Measurements from ENCODE around the gene RSPH10B.
"Not testable (repeated sequence)": the region's sequence is repeated elsewhere in the genome, so short reads cannot be mapped to it uniquely, and the experiment has no call there.

Gene RSPH10B

GRCh38 chr7:5970347-5970911 lies at the start of gene RSPH10B:
Gene RSPH10B (minus strand): TSS chr7:5970689. CDS start chr7:5967116, 3,573 bp downstream.
- DNase-seq (ENCODE audit: low read depth) = not testable (repeated sequence)

- DNase-seq (ENCODE audit: low read depth) = no peak
Observed at GRCh38 chr7:6016653-6016966, 46.1 kb upstream of the RSPH10B start.

- DNase-seq (ENCODE audit: low read depth) = no peak
Observed at GRCh38 chr7:6015917-6016652, 45.6 kb upstream of the RSPH10B start.

- no peak for DNase-seq (ENCODE audit: low read depth)
Observed at GRCh38 chr7:6012355-6013104, 42.0 kb upstream of the RSPH10B start.

- no peak for DNase-seq (ENCODE audit: low read depth)
Observed at GRCh38 chr7:6011541-6011940, 41.1 kb upstream of the RSPH10B start.

- DNase-seq (ENCODE audit: low read depth) = not testable (repeated sequence)
Observed at GRCh38 chr7:6010370-6010769, 39.9 kb upstream of the RSPH10B start.

GRCh38 chr7:6008668-6009611 lies 38.5 kb upstream of the RSPH10B start, which contains the start of the genes AIMP2 and PMS2:
Gene AIMP2 (plus strand): TSS chr7:6009272. CDS start chr7:6009364, 92 bp downstream.
Gene PMS2 (minus strand): TSS chr7:6009049. CDS start chr7:6009019, 30 bp downstream.
- peak; percentile 91 for DNase-seq (ENCODE audit: low read depth)

- DNase-seq (ENCODE audit: low read depth) = not testable (repeated sequence)
Observed at GRCh38 chr7:6007835-6008590, 37.5 kb upstream of the RSPH10B start.

GRCh38 chr7:6007386-6007785 lies 36.9 kb upstream of the RSPH10B start:
- DNase-seq (ENCODE audit: low read depth) = no peak

- peak; percentile 38 for DNase-seq (ENCODE audit: low read depth)
Observed at GRCh38 chr7:5997210-5997808, 26.8 kb upstream of the RSPH10B start.

- not testable (repeated sequence) for DNase-seq (ENCODE audit: low read depth)
Observed at GRCh38 chr7:5987061-5987460, 16.6 kb upstream of the RSPH10B start.

GRCh38 chr7:5979680-5980314 lies 9.3 kb upstream of the RSPH10B start:
- not testable (repeated sequence) for DNase-seq (ENCODE audit: low read depth)

GRCh38 chr7:5973580-5973979 lies 3.1 kb upstream of the RSPH10B start:
- not testable (repeated sequence) for DNase-seq (ENCODE audit: low read depth)

- DNase-seq (ENCODE audit: low read depth) = not testable (repeated sequence)
Observed at GRCh38 chr7:5963810-5964209, 6.7 kb downstream of the RSPH10B start.

- not testable (repeated sequence) for DNase-seq (ENCODE audit: low read depth)
Observed at GRCh38 chr7:5963205-5963604, 7.3 kb downstream of the RSPH10B start.

- DNase-seq (ENCODE audit: low read depth) = not testable (repeated sequence)
Observed at GRCh38 chr7:5934945-5935450, 35.5 kb downstream of the RSPH10B start.

- DNase-seq (ENCODE audit: low read depth) = not testable (repeated sequence)
Observed at GRCh38 chr7:5931905-5932644, 38.4 kb downstream of the RSPH10B start.

GRCh38 chr7:5931250-5931649 lies 39.2 kb downstream of the RSPH10B start:
- DNase-seq (ENCODE audit: low read depth) = not testable (repeated sequence)

GRCh38 chr7:5930290-5930689 lies 40.2 kb downstream of the RSPH10B start:
- DNase-seq (ENCODE audit: low read depth) = not testable (repeated sequence)
